Endothelial cell of umbilical vein (primary cell): ENCODE data around the gene FOXP1.

Source experiments
- CTCF ChIP-seq, 2 donors: IDR thresholded peaks; 1 replicate in 1 of 2; 2 replicates in 1 of 2; pipeline ENCODE4 v1.5.1; 2011; ENCODE audit warnings: low read length in 2 of 2, mild to moderate bottlenecking in 2 of 2, moderate library complexity in 2 of 2, control low read depth in 1 of 2, inconsistent platforms in 1 of 2, low read depth in 1 of 2; ENCODE audit not compliant: insufficient read depth in 1 of 2; ENCODE audit errors: extremely low read depth in 1 of 2
- EZH2 ChIP-seq: IDR thresholded peaks from 2 replicates; pipeline ENCODE4 v1.6.1; 2012; ENCODE audit warnings: borderline replicate concordance, low read depth, mild to moderate bottlenecking, moderate library complexity, low read length, inconsistent platforms; ENCODE audit not compliant: severe bottlenecking

GRCh38 chr3:71227270-71227661 lies 356.3 kb downstream of the FOXP1 start:
- no peak for TF ChIP-seq CTCF (IDR thresholded peaks at IDR 0.05; ENCODE audit: extremely low read depth in 1 of 2, insufficient read depth in 1 of 2, low read depth in 1 of 2, low read length in 2 of 2)
- no peak for TF ChIP-seq EZH2
